Panc1 (cell line): ENCODE results near the gene FCN1. TPM values are rescaled to one million over a fixed set of nuclear protein-coding genes. Genes with fewer than 3 reads are reported as not detected.

Experiments
- ATAC-seq: fragments of 200-7000 bp; cut with Tn5 transposase; 2 replicates; pipeline ENCODE4 v1.9.1; 2020; ENCODE audit warnings: mild to moderate bottlenecking, moderate library complexity
- BruUV-seq: library from RNA; stranded (reverse); fragments of 400-500 nt; replicated peaks from 2 replicates; lab custom pipeline; 2021; lab: Mats Ljungman, UMichigan
- CTCF ChIA-PET: fragments of 300-600 bp; sonication (Branson Sonifier 250); formaldehyde crosslinking; loops from one replicate; lab custom pipeline; 2022; ENCODE audit warnings: antibody characterized with exemption; lab: Charles Lee
- POLR2A ChIA-PET: fragments of 300-600 bp; sonication (Branson Sonifier 250); formaldehyde crosslinking; loops from one replicate; lab custom pipeline; 2022; ENCODE audit warnings: antibody characterized with exemption; lab: Charles Lee
- DNase-seq: peaks from one replicate; pipeline ENCODE4 v3.0.0-alpha.2; 2010; ENCODE audit warnings: low read depth, low spot score
- H3K27ac ChIP-seq: 2 replicates; pipeline ENCODE4 v1.5.1; 2011; ENCODE audit warnings: mild to moderate bottlenecking, low read length, inconsistent platforms
- H3K27me3 ChIP-seq: fragments of 200-500 bp; sonication (Bioruptor generic); 2 replicates; pipeline ENCODE4 v1.6.0; 2014; ENCODE audit warnings: low read length, inconsistent platforms; ENCODE audit not compliant: control insufficient read depth, insufficient read depth
- H3K36me3 ChIP-seq: fragments of 200-500 bp; sonication (Bioruptor generic); 2 replicates; pipeline ENCODE4 v1.5.1; 2014; ENCODE audit warnings: inconsistent platforms, mild to moderate bottlenecking, low read length, moderate library complexity; ENCODE audit not compliant: control insufficient read depth, insufficient read depth
- H3K4me1 ChIP-seq: 2 replicates; pipeline ENCODE4 v1.5.1; 2011; ENCODE audit warnings: inconsistent platforms, mild to moderate bottlenecking, low read length, moderate library complexity; ENCODE audit not compliant: control insufficient read depth, insufficient read depth
- H3K4me3 ChIP-seq, 2 experiments: 2 replicates each; pipeline ENCODE4 v1.5.1; 2011 to 2012; ENCODE audit warnings: low read depth in 2 of 2, low read length in 2 of 2, mild to moderate bottlenecking in 2 of 2, inconsistent platforms in 1 of 2, moderate library complexity in 1 of 2
- H3K9me3 ChIP-seq: fragments of 200-500 bp; sonication (Bioruptor generic); 2 replicates; pipeline ENCODE4 v1.5.1; 2014; ENCODE audit warnings: low read depth, mild to moderate bottlenecking, inconsistent platforms, low read length, moderate library complexity; ENCODE audit not compliant: control insufficient read depth, insufficient read depth
- CTCF ChIP-seq: fragments of 450-650 bp; IDR thresholded peaks from 2 replicates; pipeline ENCODE4 v1.5.1; 2017; ENCODE audit warnings: mild to moderate bottlenecking
- POLR2AphosphoS5 ChIP-seq: IDR thresholded peaks from 2 replicates; pipeline ENCODE4 v1.6.1; 2012; ENCODE audit warnings: mild to moderate bottlenecking, low read depth, low read length, moderate library complexity
- SIN3A ChIP-seq: IDR thresholded peaks from 2 replicates; pipeline ENCODE4 v1.6.1; 2012; ENCODE audit warnings: low read depth, mild to moderate bottlenecking, low read length, moderate library complexity, borderline replicate concordance; ENCODE audit not compliant: insufficient read depth
- TCF7L2 ChIP-seq: IDR thresholded peaks from 2 replicates; pipeline ENCODE4 v1.6.1; 2011; ENCODE audit warnings: mild to moderate bottlenecking, low read depth, low read length, inconsistent platforms
- in situ Hi-C: cut with HindIII; loops from 2 replicates; pipeline ENCODE4 v1.10.0; 2016; ENCODE audit warnings: low sequenced_read_pairs, low pct_unique_long_range_greater_than_20kb
- intact Hi-C: fragments of 100-400 bp; cut with micrococcal nuclease; formaldehyde crosslinking; loops from one replicate; pipeline ENCODE4 v1.10.0; 2022; ENCODE audit not compliant: unreplicated experiment
- total RNA-seq: library from RNA; stranded (reverse); gene quantifications from one replicate; pipeline ENCODE4 v1.2.1, GENCODE V29; 2021; ENCODE audit not compliant: unreplicated experiment
- TF ChIP-seq, protein P1 (sequence below), 2 experiments: IDR thresholded peaks; 2 replicates each; pipeline ENCODE4 v1.6.1; 2011 to 2012; ENCODE audit warnings: low read depth in 2 of 2, control low read depth in 1 of 2, low read length in 1 of 2, mild to moderate bottlenecking in 1 of 2, moderate library complexity in 1 of 2; ENCODE audit not compliant: insufficient read depth in 1 of 2

The FCN1 gene
- total RNA-seq, 1 experiment from 2014 or later, result not detected

- BruUV-seq, result no TSS peak
- Histone ChIP-seq H3K4me3 (no peak overlapping the region), H3K27me3 (no peaks in the 10 kb centered on the region; the same call in 1 of the 2 replicates), H3K27ac (no peak overlapping the region), H3K9me3 (no peaks in the 10 kb centered on the region), H3K36me3 (no peaks in the 10 kb centered on the region), H3K4me1 (no peaks in the 10 kb centered on the region)
- CTCF ChIA-PET, result no interaction called here
- in situ Hi-C loops, result no loop called here
- intact Hi-C loops, result no loop called here
- DNase-seq, result no peak
- POLR2A ChIA-PET, result no interaction called here
- no peak for ATAC-seq
- no peak for TF ChIP-seq SIN3A
- TF ChIP-seq CTCF, result no peak
- TF ChIP-seq, protein P1, sequence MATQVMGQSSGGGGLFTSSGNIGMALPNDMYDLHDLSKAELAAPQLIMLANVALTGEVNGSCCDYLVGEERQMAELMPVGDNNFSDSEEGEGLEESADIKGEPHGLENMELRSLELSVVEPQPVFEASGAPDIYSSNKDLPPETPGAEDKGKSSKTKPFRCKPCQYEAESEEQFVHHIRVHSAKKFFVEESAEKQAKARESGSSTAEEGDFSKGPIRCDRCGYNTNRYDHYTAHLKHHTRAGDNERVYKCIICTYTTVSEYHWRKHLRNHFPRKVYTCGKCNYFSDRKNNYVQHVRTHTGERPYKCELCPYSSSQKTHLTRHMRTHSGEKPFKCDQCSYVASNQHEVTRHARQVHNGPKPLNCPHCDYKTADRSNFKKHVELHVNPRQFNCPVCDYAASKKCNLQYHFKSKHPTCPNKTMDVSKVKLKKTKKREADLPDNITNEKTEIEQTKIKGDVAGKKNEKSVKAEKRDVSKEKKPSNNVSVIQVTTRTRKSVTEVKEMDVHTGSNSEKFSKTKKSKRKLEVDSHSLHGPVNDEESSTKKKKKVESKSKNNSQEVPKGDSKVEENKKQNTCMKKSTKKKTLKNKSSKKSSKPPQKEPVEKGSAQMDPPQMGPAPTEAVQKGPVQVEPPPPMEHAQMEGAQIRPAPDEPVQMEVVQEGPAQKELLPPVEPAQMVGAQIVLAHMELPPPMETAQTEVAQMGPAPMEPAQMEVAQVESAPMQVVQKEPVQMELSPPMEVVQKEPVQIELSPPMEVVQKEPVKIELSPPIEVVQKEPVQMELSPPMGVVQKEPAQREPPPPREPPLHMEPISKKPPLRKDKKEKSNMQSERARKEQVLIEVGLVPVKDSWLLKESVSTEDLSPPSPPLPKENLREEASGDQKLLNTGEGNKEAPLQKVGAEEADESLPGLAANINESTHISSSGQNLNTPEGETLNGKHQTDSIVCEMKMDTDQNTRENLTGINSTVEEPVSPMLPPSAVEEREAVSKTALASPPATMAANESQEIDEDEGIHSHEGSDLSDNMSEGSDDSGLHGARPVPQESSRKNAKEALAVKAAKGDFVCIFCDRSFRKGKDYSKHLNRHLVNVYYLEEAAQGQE (IDR thresholded peaks at IDR 0.05; ENCODE audit: insufficient read depth in 1 of 2, low read depth in 2 of 2, low read length in 1 of 2), result no peak
- TF ChIP-seq TCF7L2, result no peak
- no peak for TF ChIP-seq POLR2AphosphoS5
Observed at GRCh38 chr9:134963546-134963945, 45.8 kb upstream of the FCN1 start.

DNA sequence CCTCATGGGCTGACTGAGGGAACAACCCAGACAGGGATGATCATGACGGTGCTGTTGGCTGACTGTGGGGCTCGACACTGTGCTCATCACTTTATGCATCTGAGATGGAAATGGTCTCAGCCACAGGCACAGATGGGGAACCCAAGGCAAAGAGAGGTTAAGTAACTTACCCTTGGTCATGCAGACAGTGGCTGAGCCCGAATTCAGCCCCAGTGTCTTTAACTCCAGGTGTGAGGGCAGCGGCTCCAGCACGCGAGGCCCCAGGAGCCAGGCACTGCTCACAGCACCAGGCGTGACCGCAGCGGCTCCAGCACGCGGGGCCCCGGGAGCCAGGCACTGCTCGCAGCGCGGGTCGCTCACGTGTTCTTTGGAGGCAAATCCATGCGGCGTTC is 45.3 kb upstream of the FCN1 start:
- ATAC-seq, result no peak
- TF ChIP-seq POLR2AphosphoS5 (no peak), SIN3A (no peak), CTCF (no peak), TCF7L2 (no peak)
- TF ChIP-seq, protein P1 (IDR thresholded peaks at IDR 0.05; ENCODE audit: insufficient read depth in 1 of 2, low read depth in 2 of 2, low read length in 1 of 2), result no peak
- in situ Hi-C loops, result no loop called here
- H3K9me3 ChIP-seq, result no peaks in the 10 kb centered on the region
- POLR2A ChIA-PET, result no interaction called here
- no peaks in the 10 kb centered on the region for H3K4me1 ChIP-seq
- no peak overlapping the region for H3K27ac ChIP-seq
- H3K36me3 ChIP-seq, result no peaks in the 10 kb centered on the region
- CTCF ChIA-PET, result no interaction called here
- DNase-seq, result no peak
- no peaks in the 10 kb centered on the region for H3K27me3 ChIP-seq
- no TSS peak for BruUV-seq
- H3K4me3 ChIP-seq, result no peak overlapping the region
- intact Hi-C loops, result no loop called here
